ENCODE results near the gene ARHGEF12.
A peak's percentile ranks its signal among the peaks of the same experiment; 100 is the strongest.
"Not testable (repeated sequence)": the region's sequence is repeated elsewhere in the genome, so short reads cannot be mapped to it uniquely, and the experiment has no call there.

The ARHGEF12 gene

GRCh38 chr11:120489799-120490198 lies 153.6 kb downstream of the ARHGEF12 start:
- DNase-seq (ENCODE audit: low read depth in 1 of 2, low spot score in 1 of 2): no peak

- DNase-seq (ENCODE audit: low read depth in 1 of 2, low spot score in 1 of 2): no peak
Measured at GRCh38 chr11:120492486-120492885, 156.3 kb downstream of the ARHGEF12 start.

DNA sequence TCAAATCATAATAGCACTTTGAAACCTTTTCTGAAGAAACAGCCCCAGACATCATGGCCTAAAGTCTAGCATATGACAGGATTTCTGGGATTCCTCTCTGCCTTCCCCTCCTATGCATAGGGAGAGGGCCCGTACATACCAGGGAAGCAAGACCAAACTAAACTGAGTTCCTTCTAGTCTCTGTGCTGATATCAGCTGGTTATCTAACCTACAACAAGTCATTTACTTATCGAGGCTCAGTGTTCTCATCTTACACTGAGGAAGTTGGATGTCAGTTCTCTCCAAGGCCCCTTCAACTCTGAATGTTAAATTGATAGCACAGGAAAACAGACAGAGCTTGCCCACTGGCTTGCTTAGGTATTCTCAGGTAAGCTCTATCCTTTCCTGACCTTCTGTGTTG lies 158.4 kb downstream of the ARHGEF12 start:
- no peak for DNase-seq (ENCODE audit: low read depth in 1 of 2, low spot score in 1 of 2)

DNA sequence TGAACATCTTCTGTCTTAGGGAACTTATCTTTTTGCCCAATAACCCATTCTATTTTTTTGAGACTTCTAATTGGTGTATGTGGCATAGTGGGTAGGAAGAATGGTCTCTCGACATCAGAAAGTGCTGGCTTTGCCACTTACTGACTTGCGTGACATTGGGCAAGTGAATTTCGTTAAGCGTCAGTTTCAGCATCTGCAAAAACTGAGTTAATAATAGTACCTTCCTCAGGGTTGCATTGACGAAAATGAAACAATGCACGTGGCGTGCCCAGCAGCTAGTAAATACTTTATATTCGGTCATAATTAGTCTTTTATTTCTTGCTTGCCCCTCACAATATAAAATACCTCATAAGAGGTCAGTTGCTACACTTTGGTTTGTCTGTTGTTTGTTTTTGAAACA lies 162.9 kb downstream of the ARHGEF12 start:
- no peak for DNase-seq (ENCODE audit: low read depth in 1 of 2, low spot score in 1 of 2)

DNA sequence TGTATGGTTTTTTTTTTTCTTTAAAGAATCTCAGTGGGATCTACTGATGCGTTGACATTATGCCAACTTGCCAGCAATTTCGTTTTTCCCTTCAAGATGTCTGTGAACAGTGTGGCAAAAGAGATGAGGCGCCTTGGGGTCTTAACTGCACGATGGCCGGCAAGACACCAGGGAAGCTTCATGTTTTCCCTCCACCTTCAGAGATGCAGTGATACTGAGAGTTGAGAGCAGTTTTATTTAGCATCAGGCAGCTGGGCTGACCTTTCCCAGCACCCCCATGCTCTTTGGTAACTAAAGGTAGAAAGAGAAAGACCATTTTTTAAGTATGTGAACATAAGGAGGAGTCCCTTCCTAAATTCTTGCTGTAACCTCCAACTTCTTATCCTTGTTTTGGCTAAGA lies 163.6 kb downstream of the ARHGEF12 start:
- no peak for DNase-seq (ENCODE audit: low read depth in 1 of 2, low spot score in 1 of 2)

GRCh38 chr11:120500414-120501071 lies 164.3 kb downstream of the ARHGEF12 start:
- DNase-seq (ENCODE audit: low read depth in 1 of 2, low spot score in 1 of 2): no peak

- no peak for DNase-seq (ENCODE audit: low read depth in 1 of 2, low spot score in 1 of 2)
Measured at GRCh38 chr11:120501440-120501839, 165.2 kb downstream of the ARHGEF12 start.

DNA sequence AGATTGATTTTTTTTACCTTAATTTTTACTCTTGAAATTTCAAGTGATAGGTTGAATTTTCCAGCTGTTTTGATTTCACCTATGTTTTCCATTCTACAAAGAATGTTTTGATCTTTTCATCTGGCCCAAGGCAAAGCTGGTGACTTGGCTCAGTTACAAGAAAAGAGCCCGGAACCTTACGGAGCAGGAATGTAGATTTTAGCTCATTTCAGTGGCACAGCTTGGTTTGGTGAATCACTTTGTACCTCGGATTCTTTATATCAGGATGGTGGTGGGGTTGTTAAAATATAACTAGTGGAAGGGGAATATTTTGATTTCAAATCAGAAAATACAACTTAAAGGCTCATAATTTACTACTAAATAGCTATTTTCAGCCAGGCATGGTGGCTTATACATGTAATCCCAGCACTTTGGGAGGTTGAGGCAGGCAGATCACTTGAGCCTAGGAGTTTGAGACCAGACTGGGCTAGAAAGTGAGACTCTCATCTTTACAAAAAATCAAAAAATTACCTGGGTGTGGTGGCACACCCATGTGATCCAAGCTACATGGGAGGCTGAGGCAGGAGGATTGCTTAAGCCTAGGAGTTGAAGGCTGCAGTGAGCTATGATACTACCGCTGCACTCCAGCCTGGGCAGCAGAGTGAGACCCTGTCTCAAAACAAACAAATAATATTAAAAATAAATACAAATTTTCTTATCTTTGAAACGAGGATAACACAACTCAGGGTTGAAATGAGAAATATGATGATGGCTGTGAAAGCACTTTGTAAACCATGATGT lies 166.0 kb downstream of the ARHGEF12 start:
- no peak for DNase-seq (ENCODE audit: low read depth in 1 of 2, low spot score in 1 of 2)

GRCh38 chr11:120503529-120503928 lies 167.3 kb downstream of the ARHGEF12 start:
- not testable (repeated sequence) for DNase-seq (ENCODE audit: low read depth in 1 of 2, low spot score in 1 of 2)

DNA sequence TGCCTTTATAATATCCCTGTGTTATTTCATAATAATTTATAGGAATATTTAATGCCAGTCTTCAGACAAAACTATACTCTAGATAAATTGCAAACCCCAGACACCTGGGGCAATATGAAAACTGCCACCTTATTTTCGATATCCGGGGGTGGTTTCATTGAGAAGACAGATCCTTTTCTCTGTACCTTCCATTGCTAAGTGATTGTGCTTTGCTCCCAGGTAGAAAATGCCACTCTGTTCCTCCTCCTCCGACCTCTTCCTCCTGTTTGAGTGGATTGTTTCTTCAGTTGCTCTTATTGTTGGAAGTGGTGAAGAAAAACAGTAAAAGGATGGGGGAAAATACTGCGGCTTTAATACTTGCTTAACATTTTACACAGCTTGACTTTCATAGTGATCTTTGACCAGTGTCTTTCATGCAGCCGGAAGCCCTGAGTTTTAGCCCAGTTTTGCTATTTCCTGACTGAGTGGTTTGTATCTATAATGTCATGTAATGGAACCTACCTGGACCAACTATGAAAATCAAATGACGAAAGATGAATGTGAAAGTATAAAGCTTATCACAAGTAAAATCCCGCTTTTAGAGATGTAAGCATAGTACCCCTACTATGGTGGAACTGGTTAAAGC lies 169.7 kb downstream of the ARHGEF12 start:
- DNase-seq (ENCODE audit: low read depth in 1 of 2, low spot score in 1 of 2): no peak

- no peak for DNase-seq (ENCODE audit: low read depth in 1 of 2, low spot score in 1 of 2)
Measured at GRCh38 chr11:120509346-120510053, 173.3 kb downstream of the ARHGEF12 start.

DNA sequence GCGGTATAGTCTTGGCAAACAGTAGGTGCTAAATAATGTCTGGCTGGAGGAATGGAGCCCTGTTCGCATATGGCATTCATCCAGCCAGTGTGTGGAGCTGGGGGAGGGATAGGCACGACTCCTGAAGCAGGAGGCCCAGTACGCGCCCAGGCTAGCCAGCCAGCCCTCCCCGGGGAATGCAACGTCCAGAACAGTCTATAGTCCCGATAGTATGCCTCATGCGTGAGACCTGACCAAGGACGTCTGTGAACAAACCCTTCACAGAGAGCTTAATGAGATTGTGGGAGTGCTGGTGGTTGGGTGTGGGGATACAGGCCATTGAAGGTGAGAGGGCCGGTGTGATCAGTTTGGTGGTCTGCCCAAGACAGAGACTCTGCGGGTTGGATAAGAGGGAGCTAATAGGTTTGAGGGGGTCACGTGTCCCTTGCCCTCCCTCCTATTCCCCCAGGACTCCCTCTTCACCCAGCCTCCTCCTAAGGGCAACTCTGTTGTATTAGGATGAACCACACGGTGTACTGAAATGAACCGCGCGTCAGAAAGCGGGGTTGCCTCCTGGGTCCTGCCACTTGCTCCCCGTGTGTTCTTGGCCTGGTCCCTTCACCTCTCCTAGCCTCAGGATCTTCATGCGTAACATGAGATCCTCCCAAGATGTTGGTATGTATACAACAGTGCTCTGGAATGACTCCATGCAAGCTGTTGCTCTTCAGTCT lies 174.3 kb downstream of the ARHGEF12 start:
- no peak for DNase-seq (ENCODE audit: low read depth in 1 of 2, low spot score in 1 of 2)

DNA sequence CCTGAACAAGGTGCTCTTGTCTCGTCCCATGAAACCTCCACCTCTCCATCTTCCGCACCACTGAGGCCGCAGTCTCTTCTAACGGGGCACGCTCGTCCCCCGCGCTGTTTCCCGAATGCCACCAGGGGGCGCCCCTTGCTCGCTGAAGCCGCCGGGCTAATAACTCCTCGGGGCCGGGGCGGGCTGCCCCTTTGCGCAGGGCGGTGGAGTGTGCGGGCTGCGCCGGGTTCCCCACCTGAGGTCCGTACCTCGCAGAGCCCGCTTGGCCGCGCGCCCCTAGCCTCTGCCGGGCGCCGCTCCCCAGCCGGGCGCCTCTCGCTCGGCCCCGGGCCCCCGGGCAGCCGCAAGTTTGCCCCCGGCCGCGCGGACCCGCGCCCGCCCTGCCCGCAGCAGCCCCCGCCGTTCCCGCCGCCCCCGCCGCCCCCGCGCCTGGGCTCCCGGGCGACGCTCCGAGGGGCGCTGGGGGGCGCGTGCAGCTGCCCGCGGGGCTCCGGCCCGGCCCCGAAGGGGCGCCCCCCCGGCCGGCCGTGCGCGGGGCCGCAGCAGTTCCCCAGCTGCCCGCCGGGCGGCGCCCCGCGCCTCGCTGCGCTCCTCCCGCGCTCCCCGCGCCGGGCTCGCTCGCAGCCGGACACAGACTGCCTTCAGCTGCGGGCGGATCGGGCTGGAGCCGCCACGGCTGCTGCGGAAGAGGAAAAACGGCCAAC lies 175.1 kb downstream of the ARHGEF12 start, which contains the start of gene GRIK4:
Gene GRIK4 (plus strand): TSS at position 633 of the 704 bp plus-strand sequence. CDS start 148,571 bp downstream, outside the sequence.
- DNase-seq (ENCODE audit: low read depth in 1 of 2, low spot score in 1 of 2): peak; percentile 26 to 70

GRCh38 chr11:120511820-120512738 lies 175.9 kb downstream of the ARHGEF12 start:
- no peak for DNase-seq (ENCODE audit: low read depth in 1 of 2, low spot score in 1 of 2)

- DNase-seq (ENCODE audit: low read depth in 1 of 2, low spot score in 1 of 2): no peak
Measured at GRCh38 chr11:120512739-120513435, 176.7 kb downstream of the ARHGEF12 start.

DNA sequence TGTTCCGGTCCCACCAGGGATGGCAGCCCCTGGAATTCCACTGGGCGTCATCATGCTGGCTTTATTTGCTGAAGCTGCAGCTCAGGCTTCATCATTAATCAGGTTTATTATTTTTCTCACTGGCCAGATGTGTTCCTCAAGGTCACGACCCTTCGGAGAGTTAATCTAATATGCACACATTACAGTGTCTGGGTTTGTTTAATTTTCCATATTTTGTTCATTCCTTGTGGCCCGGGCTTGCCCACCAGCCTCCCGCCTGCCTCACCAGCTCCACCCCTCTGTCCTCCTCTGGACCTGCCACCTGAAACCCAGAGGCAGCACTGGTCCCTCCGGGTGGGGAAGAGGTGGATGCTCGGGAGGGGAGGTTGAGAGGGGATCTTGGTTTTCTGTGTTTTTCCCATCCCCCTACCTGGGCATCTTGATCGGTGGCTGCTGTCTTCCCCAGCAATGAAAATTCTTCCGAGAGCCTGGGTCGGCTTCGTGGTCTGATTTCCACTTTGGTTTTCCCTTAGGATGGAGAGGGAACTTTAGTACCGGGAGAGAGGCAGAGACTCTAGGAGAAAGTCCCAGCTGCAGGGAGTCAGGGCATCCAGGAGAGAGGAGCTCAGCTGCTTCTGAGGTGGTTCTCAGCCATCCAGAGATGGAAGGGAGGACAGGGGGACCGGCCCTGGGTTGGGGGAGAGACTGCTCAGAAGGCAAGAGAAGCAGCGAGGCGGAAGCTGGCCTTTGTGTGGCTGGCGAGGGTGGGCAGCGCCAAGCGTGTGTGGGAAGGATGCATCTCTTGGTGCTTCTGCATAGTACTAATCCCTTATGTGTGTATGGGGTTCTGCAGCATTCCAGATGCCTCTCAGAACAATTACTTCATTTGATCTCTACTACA lies 177.5 kb downstream of the ARHGEF12 start:
- DNase-seq (ENCODE audit: low read depth in 1 of 2, low spot score in 1 of 2): no peak

GRCh38 chr11:120514541-120515121 lies 178.4 kb downstream of the ARHGEF12 start:
- no peak for DNase-seq (ENCODE audit: low read depth in 1 of 2, low spot score in 1 of 2)
